Ascending aorta (tissue), 2 donors: ENCODE measurements around the gene LBR. TPM values are rescaled to one million over a fixed set of nuclear protein-coding genes. Genes with fewer than 3 reads are reported as not detected.
"Not testable (repeated sequence)": the region's sequence is repeated elsewhere in the genome, so short reads cannot be mapped to it uniquely, and the experiment has no call there.

Experiments
- DNase-seq, 2 donors: peaks; one replicate each; pipeline ENCODE4 v3.0.0-alpha.2; 2019; ENCODE audit warnings: low spot score in 2 of 2
- H3K27ac ChIP-seq, 2 donors: fragments of 200-600 bp; sonication (generic); one replicate each; pipeline ENCODE4 v1.5.1; 2016 to 2017; ENCODE audit warnings: mild to moderate bottlenecking in 1 of 2
- H3K27me3 ChIP-seq: fragments of 200-600 bp; sonication (generic); one replicate; pipeline ENCODE4 v1.5.1; 2017
- H3K36me3 ChIP-seq, 2 donors: fragments of 200-600 bp; sonication (generic); one replicate each; pipeline ENCODE4 v1.5.1; 2016
- H3K4me1 ChIP-seq, 2 donors: fragments of 200-600 bp; sonication (generic); one replicate each; pipeline ENCODE4 v1.5.1; 2016 to 2017; ENCODE audit warnings: mild to moderate bottlenecking in 1 of 2
- H3K4me3 ChIP-seq, 2 donors: fragments of 200-600 bp; sonication (generic); one replicate each; pipeline ENCODE4 v1.5.1; 2016 to 2017; ENCODE audit warnings: mild to moderate bottlenecking in 1 of 2
- H3K9me3 ChIP-seq, 2 donors: fragments of 200-600 bp; sonication (generic); one replicate each; pipeline ENCODE4 v1.5.1; 2016
- intact Hi-C: fragments of 100-400 bp; cut with DNase I; formaldehyde crosslinking; loops from one replicate; pipeline ENCODE4 v1.15.1; 2023
- total RNA-seq: library from RNA; depleted of rRNA; stranded (reverse); fragments of >200 nt; gene quantifications from one replicate; pipeline ENCODE4 v1.1.0, GENCODE V29; 2016
- TF ChIP-seq, protein P1 (sequence below), 3 experiments: fragments of 200-600 bp in 2 of 3; fragments of 450-650 bp in 1 of 3; sonication (generic) in 2 of 3; IDR thresholded peaks; one replicate each; pipeline ENCODE4 v1.5.1; 2016 to 2019; ENCODE audit warnings: antibody characterized with exemption in 3 of 3, mild to moderate bottlenecking in 1 of 3, moderate library complexity in 1 of 3

LBR gene
- total RNA-seq, 1 donor from 2014 or later = 21.1 TPM

- no peaks in the 10 kb centered on the region for H3K4me1 ChIP-seq
- intact Hi-C loops = no loop called here
- no peak overlapping the region for H3K4me3 ChIP-seq
- no peak for DNase-seq
- H3K27me3 ChIP-seq = no peaks in the 10 kb centered on the region
- H3K36me3 ChIP-seq = peaks cover 24 to 39% of the 10 kb centered on the region in 2 donors
- TF ChIP-seq, protein P1, sequence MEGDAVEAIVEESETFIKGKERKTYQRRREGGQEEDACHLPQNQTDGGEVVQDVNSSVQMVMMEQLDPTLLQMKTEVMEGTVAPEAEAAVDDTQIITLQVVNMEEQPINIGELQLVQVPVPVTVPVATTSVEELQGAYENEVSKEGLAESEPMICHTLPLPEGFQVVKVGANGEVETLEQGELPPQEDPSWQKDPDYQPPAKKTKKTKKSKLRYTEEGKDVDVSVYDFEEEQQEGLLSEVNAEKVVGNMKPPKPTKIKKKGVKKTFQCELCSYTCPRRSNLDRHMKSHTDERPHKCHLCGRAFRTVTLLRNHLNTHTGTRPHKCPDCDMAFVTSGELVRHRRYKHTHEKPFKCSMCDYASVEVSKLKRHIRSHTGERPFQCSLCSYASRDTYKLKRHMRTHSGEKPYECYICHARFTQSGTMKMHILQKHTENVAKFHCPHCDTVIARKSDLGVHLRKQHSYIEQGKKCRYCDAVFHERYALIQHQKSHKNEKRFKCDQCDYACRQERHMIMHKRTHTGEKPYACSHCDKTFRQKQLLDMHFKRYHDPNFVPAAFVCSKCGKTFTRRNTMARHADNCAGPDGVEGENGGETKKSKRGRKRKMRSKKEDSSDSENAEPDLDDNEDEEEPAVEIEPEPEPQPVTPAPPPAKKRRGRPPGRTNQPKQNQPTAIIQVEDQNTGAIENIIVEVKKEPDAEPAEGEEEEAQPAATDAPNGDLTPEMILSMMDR (IDR thresholded peaks at IDR 0.05) = no peak
- H3K9me3 ChIP-seq = no peaks in the 10 kb centered on the region
- no peak overlapping the region for H3K27ac ChIP-seq
Observed at GRCh38 chr1:225406976-225407725, 20.7 kb downstream of the LBR start.

GRCh38 chr1:225400968-225401367 is 26.9 kb downstream of the LBR start:
- H3K27me3 ChIP-seq = no peaks in the 10 kb centered on the region
- DNase-seq = no peak
- no peaks in the 10 kb centered on the region for H3K9me3 ChIP-seq
- H3K4me3 ChIP-seq = no peak overlapping the region
- H3K4me1 ChIP-seq = no peaks in the 10 kb centered on the region
- H3K27ac ChIP-seq = no peak overlapping the region
- TF ChIP-seq, protein P1 (IDR thresholded peaks at IDR 0.05) = no peak
- H3K36me3 ChIP-seq = peaks cover 0 to 28% of the 10 kb centered on the region in 2 donors
- intact Hi-C loops = no loop called here

DNA sequence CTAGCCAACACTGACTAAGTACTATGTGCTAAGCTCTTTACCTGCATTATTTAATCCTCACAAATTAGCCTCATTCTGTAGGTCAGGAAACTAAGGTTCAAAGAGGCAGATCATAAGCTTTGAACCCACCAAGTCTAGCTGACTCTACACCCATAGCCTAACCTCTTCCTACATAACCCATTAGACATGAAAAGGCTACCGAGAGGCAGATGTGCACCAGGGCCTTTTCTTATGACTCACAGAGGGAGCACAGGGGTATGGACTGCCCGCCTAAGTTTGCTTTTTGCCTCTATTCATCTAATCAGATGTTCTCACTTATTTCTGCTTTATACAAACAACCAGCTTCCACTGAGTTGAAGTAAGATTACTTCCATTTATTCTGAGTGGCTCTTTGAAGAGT is 31.5 kb downstream of the LBR start:
- intact Hi-C loops = no loop called here
- Histone ChIP-seq H3K36me3 (peaks cover 0 to 11% of the 10 kb centered on the region in 2 donors), H3K27me3 (no peaks in the 10 kb centered on the region), H3K27ac (no peak overlapping the region), H3K4me3 (no peak overlapping the region), H3K9me3 (no peaks in the 10 kb centered on the region), H3K4me1 (no peaks in the 10 kb centered on the region)
- no peak for DNase-seq
- TF ChIP-seq, protein P1 (IDR thresholded peaks at IDR 0.05) = no peak

- TF ChIP-seq, protein P1 (IDR thresholded peaks at IDR 0.05) = no peak
Observed at GRCh38 chr1:225389843-225390242, 38.0 kb downstream of the LBR start.

GRCh38 chr1:225388372-225388771 is 39.5 kb downstream of the LBR start:
- intact Hi-C loops = no loop called here
- Histone ChIP-seq H3K9me3 (no peaks in the 10 kb centered on the region), H3K4me3 (no peak overlapping the region), H3K36me3 (no peaks in the 10 kb centered on the region), H3K27ac (no peak overlapping the region), H3K27me3 (no peaks in the 10 kb centered on the region), H3K4me1 (no peaks in the 10 kb centered on the region)
- DNase-seq = no peak
- TF ChIP-seq, protein P1 (IDR thresholded peaks at IDR 0.05) = no peak

More at GRCh38 chr1:225389843-225390242, 38.0 kb downstream of the LBR start:
- H3K36me3 ChIP-seq = no peaks in the 10 kb centered on the region
- DNase-seq = no peak
- no peak overlapping the region for H3K4me3 ChIP-seq
- no peak overlapping the region for H3K27ac ChIP-seq
- H3K27me3 ChIP-seq = no peaks in the 10 kb centered on the region
- H3K9me3 ChIP-seq = no peaks in the 10 kb centered on the region
- no peaks in the 10 kb centered on the region for H3K4me1 ChIP-seq
- intact Hi-C loops = no loop called here

- H3K27ac ChIP-seq, H3K36me3 ChIP-seq, H3K27me3 ChIP-seq, DNase-seq, H3K4me3 ChIP-seq, H3K4me1 ChIP-seq, H3K9me3 ChIP-seq, intact Hi-C loops: not testable (repeated sequence)
Observed at GRCh38 chr1:225386860-225387259, 41.0 kb downstream of the LBR start.
